GM19238 (cell line): ENCODE results near the gene COPG1.
A peak's percentile ranks its signal among the peaks of the same experiment; 100 is the strongest.
"Not testable (repeated sequence)": the region's sequence is repeated elsewhere in the genome, so short reads cannot be mapped to it uniquely, and the experiment has no call there.

ENCODE experiments used
- DNase-seq: peaks from one replicate; pipeline ENCODE4 v3.0.0; 2011; ENCODE audit warnings: low spot score; ENCODE audit not compliant: insufficient read length

COPG1 gene

DNA sequence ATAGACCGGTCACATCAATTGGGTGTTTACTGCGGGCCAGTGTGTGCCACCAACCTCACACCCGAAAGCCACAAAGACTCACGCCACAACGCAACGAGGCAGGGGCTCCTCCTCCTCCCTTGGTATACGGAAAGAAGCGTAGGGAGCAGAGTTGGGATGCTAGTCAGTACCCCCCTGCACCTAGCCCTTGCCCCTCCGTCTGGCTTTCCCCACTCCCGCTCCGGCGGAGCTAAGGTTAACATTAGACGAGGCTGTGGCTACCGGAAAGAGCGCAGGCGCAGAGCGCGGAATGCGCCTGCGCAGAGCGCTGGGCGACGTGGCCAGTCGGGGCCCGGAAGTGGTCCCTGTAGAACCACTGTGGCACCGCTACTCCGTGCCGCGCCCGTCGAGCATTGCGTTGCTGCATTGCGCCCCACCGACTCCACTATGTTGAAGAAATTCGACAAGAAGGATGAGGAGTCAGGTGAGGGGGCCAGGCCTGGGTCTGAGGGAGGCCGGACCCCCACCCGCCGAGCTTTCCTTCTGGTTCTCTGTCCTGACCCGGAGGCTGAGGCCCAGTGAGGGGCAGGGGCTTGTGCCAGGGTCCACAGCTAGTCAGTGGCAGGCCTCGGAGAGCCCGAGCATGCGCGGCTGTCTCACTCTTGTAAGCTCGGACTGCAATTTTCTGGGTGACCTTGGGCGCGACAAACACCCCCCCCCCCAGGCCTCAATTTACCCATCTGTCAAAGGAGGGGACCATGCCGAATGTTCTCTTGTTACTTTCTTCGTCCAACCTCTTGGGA, at the start of gene COPG1:
COPG1 (plus strand) TSS at position 323 of the 782 bp plus-strand sequence; CDS start at position 427, 104 bp downstream.
- peak; percentile 97 for DNase-seq

DNA sequence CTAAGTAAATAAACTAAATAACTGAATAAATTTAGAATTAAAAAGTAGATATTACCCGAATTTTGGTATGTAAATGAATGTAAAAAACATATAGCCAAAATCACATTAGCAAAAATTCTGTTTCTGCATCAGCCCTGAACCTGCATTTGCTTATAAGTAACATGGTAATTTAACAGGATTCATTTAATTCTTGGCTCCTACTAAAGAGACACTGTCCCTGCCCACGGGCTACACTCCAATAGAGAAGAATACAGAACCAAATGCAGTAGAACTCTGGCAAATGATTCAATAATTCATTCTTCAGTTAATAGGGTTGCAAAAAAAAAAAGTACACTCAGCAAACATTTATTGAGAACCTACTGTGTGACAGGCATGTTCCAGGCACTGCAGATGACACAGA, 44.9 kb upstream of the COPG1 start:
- DNase-seq, result no peak

- no peak for DNase-seq
Measured at GRCh38 chr3:129205109-129205832, 44.1 kb upstream of the COPG1 start.

DNA sequence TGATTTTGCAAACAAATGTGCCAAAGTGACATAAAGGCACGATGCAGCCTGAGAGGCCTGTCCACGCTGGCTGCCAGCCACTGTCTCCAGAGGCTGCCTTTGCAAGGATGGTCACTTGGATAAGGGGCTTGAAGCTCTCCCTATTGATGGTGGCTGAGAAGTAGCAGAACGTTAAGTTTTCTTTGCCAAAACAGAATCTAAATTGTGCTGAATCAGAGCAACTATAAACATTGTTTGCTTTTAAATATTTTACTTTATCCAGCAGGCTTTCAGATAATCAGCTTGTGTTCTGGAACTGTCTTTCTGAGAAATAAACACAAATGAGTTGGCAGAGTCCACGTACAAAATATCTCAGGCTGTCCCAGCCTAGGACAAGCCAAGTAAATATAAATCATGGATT, 41.9 kb upstream of the COPG1 start:
- DNase-seq, result no peak

- no peak for DNase-seq
Measured at GRCh38 chr3:129211345-129211744, 38.1 kb upstream of the COPG1 start.

GRCh38 chr3:129211772-129212171, 37.6 kb upstream of the COPG1 start:
- DNase-seq, result no peak

DNA sequence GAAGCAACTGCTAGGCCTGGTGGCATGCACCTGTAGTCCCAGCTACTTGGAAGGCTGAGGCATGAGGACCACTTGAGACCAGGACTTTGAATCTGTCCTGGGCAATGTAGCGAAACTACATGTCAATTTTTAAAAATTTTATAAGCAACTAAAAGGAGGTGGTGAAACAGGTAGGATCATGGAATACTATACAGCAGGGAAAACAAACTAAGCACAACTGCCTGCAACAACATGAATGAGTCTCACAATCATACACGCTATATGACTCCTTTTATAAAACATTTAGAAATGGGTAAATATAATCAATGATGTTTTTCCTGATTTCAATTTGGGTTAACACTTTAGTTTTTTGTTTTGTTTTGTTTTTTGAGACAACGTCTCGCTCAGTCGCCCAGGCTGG, 36.2 kb upstream of the COPG1 start:
- no peak for DNase-seq

DNA sequence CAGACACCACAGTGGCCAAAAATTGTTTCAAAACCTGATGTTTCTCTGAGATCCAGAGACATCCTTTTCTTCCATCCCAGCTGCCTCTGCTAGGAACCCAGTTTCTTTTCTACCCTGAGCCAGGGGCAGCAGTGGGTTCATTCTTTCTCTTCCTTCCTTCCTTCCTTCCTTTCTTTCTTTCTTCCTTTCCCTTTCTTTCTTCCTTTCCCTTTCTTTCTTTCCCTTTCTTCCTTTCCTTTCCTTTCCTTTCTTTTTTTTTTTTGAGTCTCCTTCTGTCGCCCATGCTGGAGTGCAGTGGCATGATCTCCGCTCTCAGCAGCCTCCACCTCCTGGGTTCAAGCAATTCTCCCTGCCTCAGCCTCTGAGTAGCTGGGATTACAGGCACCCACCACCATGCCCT, 30.7 kb upstream of the COPG1 start:
- DNase-seq, result no peak

DNA sequence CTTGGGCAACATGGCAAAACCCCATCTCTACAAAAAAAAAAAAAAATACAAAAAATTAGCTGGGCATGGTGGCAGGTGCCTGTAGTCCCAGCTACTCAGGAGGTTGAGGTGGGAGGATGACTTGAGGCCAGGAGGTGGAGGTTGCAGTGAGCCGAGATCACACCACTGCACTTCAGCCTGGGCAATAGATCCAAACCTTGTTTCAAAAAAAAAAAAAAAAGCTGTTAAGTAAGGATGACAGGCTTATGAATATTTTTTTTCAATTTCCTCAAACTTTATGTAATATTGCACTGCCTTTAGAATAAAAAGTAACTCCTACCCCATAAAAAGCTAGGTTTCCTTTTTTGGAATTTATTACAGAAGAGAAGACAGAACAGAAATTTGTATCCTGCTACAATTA, 25.0 kb upstream of the COPG1 start:
- DNase-seq, result not testable (repeated sequence)

DNA sequence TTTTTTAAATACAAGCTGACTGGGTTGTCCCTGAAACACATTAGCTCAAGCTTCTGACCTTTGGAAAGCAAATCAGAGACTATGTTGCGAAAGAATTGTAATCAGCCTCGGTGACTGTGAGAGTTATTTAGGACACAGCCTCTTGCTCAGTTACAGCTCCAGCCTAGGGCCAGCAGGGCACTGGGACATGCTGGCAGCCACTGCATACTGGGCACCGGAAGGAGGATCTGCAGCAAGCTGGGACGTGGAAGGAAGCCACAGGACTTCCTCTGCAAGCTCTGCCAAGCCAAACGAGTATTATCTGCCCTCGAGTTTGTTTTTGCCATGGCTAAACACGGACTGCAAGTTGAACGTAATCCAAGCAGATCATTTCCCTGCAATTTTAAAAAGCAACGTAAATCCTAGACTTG, 24.4 kb upstream of the COPG1 start:
- no peak for DNase-seq

GRCh38 chr3:129226374-129226773, 23.0 kb upstream of the COPG1 start:
- DNase-seq, result no peak

DNA sequence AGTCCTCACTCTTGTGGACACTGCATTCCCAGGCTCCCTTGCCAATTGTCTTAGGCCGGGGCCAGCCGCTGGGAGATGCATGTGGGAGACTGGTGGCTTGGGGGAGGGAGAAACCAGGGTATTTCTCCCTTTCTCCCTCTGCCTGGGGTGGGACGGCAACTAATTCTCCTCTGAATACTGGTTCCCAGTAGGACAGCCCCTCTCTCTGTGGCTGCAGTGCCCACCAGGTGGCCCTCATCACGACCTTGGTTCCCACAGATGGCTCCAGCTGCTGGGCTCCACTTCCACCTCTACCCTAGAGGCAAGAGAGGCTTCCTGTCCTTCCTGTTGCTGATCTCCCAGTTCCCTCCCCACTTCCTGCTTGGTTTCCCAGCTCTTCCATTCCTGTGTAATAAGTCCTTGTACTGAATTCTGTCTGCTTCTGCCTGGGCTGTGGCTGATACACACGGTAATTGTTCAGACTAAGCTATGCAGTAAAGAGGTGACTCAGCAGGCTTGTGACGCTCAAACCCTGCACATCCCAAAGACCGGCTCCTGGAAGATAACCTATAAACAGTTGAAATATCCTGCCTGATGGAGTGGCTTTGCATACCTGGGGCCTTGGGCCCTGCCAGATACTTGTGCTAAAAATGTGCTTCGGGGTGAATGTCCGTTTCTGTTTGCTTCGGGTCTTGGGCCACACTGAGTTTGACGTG, 20.4 kb upstream of the COPG1 start:
- no peak for DNase-seq

GRCh38 chr3:129230311-129231019, 18.9 kb upstream of the COPG1 start:
- DNase-seq, result no peak

GRCh38 chr3:129231331-129232119, 17.9 kb upstream of the COPG1 start:
- no peak for DNase-seq

DNA sequence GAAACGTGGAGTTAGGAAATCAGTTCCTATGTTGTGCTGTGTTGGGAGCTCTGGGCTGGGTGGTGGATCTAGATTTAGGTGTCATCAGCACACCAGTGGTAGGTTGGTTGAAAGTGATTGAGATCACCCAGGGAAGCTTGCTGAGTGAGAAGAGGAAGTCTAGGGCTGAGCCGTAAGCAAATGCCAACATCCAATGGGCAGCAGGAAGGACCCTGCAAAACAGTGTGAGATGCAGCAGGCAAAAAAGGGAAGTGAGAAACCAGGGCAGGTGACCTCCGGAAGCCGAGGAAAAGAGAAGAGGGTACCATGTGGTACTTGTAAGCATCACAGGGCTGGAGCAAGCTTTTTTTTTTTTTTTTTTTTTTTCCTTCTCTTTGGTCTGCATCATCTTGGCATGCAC, 15.9 kb upstream of the COPG1 start:
- DNase-seq, result peak; percentile 77

- DNase-seq, result no peak
Measured at GRCh38 chr3:129234441-129234840, 15.0 kb upstream of the COPG1 start.

DNA sequence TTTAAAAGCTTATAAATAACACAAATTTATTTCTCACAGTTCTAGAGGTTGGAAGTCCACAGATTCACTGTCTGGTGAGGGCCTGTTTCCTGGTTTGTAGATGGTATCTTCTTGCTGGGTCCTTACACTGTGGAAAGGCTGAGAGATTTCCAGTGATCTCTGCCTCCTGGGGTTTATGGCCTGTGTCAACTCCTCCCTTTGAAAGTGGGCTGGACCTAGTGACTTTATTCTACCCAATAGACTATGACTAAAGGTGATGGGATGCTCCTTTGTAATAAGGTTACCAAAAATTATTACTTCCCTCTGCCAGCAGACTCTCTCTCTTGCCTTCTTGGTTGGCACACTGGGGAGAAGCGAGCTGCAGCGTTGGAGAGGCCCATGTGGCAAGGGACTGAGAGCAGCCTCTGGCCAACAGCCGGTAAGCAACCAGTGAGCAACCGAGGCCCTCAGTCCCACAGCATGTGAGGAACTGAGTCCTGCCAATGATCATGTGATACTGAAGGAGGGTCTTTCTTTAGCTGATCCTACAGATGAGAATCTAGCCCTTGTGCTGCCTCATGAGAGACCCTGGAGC, 14.0 kb upstream of the COPG1 start:
- DNase-seq, result no peak

DNA sequence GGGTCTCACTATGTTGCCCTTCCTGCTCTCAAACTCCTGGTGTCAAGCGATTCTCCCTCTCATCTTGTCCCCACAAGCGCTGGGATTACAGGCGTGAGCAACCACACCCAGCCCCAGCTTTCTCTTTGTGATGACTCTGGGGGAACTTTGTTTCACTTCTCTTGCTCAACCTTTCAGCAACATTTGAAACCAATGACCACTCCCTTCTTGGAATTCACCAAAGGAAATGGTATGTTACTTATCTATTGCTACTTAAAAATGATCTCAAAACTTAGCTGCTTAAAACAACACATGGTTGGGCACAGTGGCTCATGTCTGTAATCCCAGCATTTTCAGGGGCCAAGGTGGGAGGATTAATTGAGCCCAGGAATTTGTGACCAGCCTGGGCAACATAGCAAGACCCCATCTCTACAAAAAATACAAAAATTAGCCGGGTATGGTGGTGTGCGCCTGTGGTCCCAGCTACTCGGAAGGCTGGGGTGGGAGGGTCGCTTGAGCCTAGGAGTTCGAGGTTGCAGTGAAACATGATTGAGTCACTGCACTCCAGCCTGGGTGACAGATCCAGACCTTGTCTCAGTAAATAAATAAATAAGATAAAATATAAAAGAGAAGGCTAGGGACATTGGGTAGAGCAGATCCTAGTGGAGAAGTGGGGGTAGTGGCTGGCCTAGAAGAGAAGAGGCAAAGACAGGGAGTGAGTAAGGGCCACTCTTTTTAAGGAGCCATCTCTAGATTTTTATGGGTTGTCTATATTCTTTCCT, 10.3 kb upstream of the COPG1 start:
- DNase-seq, result no peak

- DNase-seq, result no peak
Measured at GRCh38 chr3:129239991-129240390, 9.4 kb upstream of the COPG1 start.

DNA sequence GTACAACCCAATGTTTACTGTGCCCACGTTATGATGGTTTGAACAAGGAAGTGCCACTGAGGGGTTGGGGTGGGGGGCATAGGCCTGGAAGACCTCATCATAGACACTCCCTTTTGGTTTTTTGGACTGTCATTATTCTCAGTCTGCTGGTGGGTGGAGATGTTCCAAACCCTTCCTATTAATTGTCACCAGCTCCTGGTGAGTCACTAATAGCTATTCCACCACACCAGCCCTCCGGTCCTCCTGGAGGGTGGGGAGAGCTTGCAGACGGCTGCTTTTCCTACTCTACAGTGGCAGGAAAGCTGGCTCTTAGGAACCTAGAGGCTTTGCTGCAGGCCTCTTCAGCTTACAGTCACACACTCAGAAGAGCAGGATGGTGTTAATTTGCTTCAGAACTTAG, 9.0 kb upstream of the COPG1 start:
- DNase-seq, result no peak
